Kidney glomerular epithelial cell (primary cell): ENCODE results near the gene CCDC63.
"Not testable (repeated sequence)": the region's sequence is repeated elsewhere in the genome, so short reads cannot be mapped to it uniquely, and the experiment has no call there.

ENCODE experiments used
- DNase-seq: peaks from one replicate; lab custom pipeline; 2025; lab: John Stamatoyannopoulos, UW

CCDC63 gene

GRCh38 chr12:110923192-110923591, 76.4 kb downstream of the CCDC63 start:
- DNase-seq = no peak

- no peak for DNase-seq
These were observed 77.0 kb downstream of the CCDC63 start for GRCh38 chr12:110923692-110924334.

GRCh38 chr12:110927546-110927945, 80.8 kb downstream of the CCDC63 start:
- DNase-seq = no peak

DNA sequence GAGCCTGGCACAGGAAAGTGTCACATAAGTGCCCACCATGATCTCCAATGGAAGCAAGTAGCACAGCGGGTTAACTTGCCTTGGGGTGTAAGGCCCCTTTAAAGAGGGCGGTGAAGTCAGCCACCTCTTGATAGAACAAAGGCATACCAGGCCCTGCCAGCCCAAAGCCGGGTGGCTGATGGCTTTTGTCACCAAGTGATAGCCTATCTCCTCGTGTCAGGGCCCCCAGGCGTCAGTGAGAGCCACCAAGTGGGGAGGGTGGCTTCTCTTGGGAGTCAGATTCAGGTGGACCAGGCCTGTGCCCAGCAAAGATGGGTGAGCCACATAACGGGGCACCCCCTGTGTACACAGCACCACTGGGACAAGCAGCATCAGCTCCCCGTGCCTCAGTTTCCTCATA, 81.9 kb downstream of the CCDC63 start:
- no peak for DNase-seq

DNA sequence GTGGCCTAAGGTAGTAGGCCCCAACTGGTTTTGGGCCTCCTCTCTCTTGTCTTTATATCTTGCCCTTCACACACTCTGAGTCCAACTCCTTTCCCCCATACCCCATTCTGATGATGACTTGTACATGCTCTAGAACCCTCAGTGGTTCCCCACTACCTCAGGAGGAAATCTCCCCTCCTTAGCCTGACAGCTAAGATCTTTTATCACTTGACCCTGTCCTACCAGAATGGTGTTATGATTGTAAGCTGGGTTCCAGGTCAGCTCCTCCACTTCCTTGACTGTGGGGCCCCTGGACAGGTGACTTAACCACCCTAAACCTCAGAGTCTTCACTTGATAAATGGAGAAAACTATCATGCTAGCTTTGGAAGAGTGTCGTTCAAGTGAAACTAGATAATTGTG, 83.0 kb downstream of the CCDC63 start:
- no peak for DNase-seq

DNA sequence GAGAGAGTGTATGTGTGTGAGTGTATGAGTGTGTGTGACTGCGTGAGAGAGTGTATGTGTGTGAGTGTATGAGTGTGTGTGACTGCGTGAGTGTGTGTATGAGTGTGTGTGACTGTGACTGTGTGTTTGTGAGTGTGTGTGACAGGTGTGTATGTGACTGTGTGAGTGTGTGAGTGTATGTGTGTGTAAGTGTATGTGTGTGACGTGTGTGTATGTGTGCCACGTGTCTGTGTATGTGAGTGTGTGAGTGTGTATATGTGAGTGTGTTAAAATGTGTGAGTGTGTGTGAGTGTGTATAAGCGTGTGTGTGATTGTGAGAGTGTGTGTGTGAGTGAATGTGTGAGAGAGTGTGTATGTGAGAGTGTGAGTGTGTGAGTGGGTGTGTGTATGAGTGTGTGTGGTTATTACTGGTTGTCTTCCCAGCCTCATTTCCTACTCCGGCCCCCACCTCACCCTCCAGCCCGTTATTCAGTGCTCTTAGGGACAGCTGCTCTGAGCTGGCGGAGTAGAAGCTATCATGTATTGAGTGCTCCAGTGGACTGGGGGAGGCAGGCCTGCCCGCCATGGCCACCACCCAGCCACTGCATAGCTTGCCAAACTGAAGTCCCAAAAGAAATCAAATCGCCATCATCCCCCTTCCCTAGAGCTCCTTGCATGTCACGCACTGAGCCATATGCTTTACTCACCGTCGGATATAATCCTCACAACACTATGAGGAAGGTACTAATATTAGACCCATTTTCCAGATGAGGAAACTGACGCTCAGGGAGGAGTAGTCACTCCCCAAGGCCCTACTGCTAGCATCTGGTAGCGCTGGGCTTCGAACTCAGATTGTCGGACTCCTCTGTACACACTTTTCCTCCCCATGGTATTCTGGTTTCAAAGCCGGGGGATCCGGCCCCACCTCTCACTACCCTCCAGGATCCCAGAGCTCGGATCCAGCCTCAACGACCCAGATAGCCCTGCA, 83.8 kb downstream of the CCDC63 start:
- no peak for DNase-seq

DNA sequence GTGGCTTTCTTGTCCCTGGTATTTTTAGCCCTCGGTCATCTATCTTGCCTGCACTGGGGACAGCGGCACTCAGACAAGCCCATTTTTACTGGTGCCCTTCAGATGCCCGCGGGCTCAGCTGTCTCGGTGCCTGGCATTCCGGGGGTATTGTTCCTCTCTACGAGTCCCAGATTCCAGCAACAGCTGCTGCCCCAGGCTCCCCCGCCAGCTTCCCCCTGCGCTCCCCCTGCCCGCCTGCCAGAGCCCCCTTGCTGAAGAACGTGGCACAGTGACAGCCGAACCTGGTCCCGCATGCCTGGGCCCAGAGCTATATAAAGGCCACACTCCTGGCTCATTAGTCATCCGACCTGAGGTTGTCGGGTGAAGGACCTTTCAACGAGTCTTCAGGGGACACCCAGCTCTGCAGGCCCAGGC, 84.5 kb downstream of the CCDC63 start:
- DNase-seq = no peak

- no peak for DNase-seq
These were observed 85.3 kb downstream of the CCDC63 start for GRCh38 chr12:110932046-110932445.

DNA sequence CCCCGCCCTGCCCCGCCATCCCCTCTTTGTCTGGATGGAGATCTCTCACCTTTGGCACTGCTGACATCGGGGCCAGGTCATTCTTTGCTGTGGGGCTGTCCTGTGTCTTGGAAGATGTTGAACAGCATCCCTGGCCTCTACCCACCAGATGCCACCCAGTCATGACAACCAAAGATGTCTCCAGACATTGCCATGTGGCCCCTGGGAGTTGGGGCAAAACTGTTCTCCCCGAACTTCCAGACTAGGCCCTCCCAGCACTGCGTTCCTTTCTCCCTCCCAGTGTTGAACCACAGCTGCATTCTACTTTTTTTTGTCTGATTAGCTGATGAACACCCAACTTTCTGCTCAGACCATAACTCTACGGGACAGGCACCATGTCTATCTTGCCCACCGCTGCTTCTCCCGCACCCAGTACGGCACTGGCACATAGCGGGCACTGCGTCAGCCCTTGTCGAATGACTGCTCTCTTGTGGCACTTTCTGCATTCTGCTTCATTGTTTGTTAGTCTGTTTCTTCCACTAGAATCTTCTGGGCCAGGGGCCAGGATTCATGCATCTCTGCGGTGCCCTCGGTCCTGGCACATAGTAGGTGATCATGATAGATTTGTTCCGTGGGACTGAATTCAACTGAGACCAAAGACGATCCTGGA, 86.7 kb downstream of the CCDC63 start:
- no peak for DNase-seq

DNA sequence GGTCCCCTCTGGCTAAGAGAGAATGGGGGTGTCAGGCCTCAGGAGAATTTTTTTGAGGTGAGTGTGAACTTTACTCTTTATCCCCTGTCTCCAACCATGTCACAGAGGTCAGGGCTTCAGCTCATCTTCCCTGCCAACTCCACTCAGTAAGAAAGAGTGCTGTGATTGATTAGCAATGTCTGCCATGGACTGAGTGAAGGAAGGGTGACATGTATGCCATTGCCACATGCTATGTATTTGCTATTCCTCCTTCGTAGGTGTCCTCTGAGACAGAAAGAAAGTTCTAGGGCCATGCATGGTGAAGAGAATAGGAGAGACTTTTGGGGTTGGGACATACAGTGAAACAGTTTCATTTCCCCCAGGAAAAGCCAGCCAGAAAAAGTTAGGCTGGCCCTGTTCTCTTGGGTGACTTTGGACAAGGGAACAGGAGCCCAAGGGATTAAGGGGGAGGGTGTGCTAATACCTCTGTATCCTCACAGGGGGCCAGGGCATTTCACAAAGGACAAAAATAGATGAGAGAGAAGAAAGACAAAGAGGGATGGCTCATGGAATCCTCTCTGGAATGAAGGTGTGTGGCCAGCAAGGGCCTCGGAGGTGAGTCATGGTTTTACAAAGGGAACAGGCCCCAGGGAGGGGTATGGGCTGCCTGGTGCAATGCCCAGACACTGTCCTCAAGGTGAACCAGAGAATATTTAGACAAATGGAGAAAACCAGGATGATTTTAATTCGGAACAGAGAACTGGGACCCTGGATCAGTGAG, 87.5 kb downstream of the CCDC63 start:
- DNase-seq = no peak

DNA sequence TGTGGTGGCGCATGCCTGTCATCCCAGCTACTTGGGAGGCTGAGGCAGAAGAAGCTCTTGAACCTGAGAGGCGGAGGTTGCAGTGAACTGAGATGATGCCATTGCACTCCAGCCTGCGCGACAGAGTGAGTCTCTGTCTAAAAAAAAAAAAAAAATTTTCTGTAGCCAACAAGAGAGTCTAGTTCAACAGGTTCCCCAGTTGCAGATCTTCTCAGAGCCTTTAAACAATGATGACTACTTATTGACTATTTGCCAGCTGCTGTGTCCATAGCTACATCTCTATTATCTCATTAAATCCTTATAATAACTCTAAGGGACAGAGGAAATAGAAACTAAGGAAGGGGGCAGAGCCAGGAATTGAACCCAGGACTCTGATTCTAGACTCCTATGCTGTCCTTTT, 88.8 kb downstream of the CCDC63 start:
- DNase-seq = no peak

DNA sequence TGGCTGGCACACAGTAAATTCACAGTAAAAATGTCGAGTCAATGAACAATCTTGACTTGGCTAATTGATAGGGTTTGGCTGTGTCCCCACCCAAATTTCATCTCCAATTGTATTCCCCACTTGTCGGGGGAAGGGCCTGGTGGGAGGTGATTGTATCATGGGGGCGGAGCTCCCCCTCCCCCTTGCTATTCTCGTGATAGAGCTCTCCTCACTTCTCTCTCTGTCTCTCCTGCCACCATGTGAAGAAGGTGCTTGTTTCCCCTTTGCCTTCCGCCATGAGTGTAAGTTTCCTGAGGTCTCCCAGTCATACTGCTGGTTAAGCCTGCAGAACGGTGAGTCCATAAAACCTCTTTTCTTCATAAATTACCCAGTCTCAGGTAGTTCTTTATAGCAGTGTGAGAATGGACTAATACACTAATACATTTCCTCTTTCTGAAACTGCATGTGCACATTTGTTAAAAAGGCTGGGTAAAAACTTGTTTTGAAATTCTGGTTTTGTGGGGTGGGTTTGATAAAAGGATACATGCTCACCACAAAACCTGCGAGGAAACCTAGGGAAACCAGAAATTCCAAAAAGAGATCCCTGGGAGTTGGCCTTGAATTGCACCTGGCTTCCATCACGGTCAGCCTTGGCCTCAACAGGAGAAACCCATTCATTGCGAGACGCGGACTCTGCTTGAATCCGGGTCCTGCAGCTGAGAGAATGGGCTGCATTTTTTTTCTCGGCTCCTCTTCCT, 89.7 kb downstream of the CCDC63 start:
- no peak for DNase-seq

DNA sequence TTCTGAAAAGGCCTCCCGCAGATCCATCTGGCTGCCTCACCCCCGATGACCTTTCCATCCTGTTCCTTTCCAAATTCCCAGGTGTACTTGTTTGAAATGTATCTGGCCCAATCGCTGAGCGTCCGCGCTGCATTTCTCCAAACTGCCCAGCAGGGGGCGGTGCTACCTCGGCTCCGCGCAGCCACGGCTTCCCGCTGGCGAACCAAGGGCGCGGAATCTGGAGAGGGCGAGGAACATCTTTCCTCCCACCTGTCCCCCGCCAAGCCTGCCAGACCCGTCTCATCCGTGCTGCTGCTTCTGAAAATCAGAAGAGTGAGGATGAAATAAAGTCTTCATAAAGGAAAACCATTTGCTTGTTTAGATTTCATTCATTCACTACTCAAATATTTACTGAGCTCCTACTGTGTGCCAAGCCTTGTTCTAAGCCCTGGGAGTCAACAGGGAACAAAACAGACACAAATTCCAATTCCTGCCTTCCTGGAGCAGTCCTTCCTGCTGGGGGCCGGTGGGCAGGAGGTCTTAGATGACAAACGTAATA, 90.4 kb downstream of the CCDC63 start:
- peak; percentile 7 for DNase-seq

DNA sequence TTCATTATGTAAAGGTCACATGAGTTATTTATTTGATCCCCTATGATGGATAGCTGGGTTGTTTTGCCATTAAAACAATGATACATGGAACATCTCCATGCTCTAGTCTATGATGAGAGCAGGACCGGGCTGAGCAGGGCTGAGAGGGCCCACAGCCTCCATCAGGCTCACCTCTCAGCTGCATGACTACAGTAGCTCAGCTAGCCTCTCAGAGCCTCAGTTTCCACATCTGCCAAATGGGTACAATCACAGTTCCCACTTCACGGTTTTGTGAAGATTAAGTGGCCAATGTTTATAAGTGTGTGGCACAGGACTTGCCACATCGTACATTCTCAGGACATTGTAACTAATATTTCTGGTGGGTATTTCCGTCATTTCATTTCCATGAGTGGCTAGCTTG, 93.5 kb downstream of the CCDC63 start:
- DNase-seq = no peak

- no peak for DNase-seq
These were observed 94.1 kb downstream of the CCDC63 start for GRCh38 chr12:110940933-110941332.

DNA sequence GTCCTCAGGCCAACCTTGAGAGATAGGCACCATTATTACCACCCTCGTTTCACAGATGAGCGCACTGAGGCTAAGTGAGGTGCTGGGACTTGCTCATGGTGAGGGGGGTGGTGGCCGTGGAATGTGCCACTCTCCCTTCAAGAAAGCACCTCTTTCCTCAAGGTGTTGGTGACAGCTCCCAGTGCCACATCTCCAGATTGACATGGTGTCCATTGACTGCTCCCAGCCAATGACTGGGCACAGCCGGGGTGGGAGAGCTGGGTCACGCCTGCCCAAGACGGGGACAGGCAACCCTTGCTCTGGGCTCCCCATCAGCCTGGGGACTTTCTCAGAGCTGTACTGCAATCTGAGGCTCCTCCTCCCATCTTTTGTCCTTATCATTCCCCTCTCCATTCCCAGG, 94.6 kb downstream of the CCDC63 start:
- no peak for DNase-seq

GRCh38 chr12:110943373-110943772, 96.6 kb downstream of the CCDC63 start:
- DNase-seq = no peak

- DNase-seq = no peak
These were observed 101.3 kb downstream of the CCDC63 start for GRCh38 chr12:110948041-110948440.

DNA sequence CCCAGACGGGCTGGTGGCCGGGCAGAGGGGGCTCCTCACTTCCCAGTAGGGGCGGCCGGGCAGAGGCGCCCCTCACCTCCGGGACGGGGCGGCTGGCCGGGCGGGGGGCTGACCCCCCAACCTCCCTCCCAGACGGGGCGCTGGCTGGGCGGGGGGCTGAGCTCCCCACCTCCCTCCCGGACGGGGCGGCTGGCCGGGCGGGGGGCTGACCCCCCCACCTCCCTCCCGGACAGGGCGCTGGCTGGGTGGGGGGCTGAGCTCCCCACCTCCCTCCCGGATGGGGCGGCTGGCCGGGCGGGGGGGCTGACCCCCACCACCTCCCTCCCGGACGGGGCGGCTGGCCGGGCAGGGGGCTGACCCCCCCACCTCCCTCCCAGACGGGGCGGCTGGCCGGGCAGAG, 103.7 kb downstream of the CCDC63 start:
- not testable (repeated sequence) for DNase-seq

- not testable (repeated sequence) for DNase-seq
These were observed 104.1 kb downstream of the CCDC63 start for GRCh38 chr12:110950867-110951266.
